ENCODE data around the gene DUSP5. TPM values are rescaled to one million over a fixed set of nuclear protein-coding genes. Genes with fewer than 3 reads are reported as not detected.

Gene DUSP5
- total RNA-seq, 1 donor = 21.6 TPM

- TF ChIP-seq CTCF (IDR thresholded peaks at IDR 0.05; ENCODE audit: insufficient read depth, low read length) = no peak
- no peak for DNase-seq (ENCODE audit: low read depth)
- H3K4me3 ChIP-seq (ENCODE audit: low read depth, low read length) = no peak overlapping the region
These were observed 35.4 kb downstream of the DUSP5 start for GRCh38 chr10:110533149-110533548.

GRCh38 chr10:110534571-110534970, 36.9 kb downstream of the DUSP5 start:
- DNase-seq (ENCODE audit: low read depth) = no peak
- no peak for TF ChIP-seq CTCF (IDR thresholded peaks at IDR 0.05; ENCODE audit: insufficient read depth, low read length)

GRCh38 chr10:110535958-110536891, 38.5 kb downstream of the DUSP5 start:
- peak; percentile 60 for DNase-seq (ENCODE audit: low read depth)
- no peak overlapping the region for H3K4me3 ChIP-seq (ENCODE audit: low read depth, low read length)
- TF ChIP-seq CTCF (IDR thresholded peaks at IDR 0.05; ENCODE audit: insufficient read depth, low read length) = peak; percentile 43

More at GRCh38 chr10:110534571-110534970, 36.9 kb downstream of the DUSP5 start:
- no peak overlapping the region for H3K4me3 ChIP-seq (ENCODE audit: low read depth, low read length)

- no peak overlapping the region for H3K4me3 ChIP-seq (ENCODE audit: low read depth, low read length)
- DNase-seq (ENCODE audit: low read depth) = no peak
- TF ChIP-seq CTCF (IDR thresholded peaks at IDR 0.05; ENCODE audit: insufficient read depth, low read length) = no peak
These were observed 41.4 kb downstream of the DUSP5 start for GRCh38 chr10:110539091-110539490.

- H3K4me3 ChIP-seq (ENCODE audit: low read depth, low read length) = no peak overlapping the region
- no peak for TF ChIP-seq CTCF (IDR thresholded peaks at IDR 0.05; ENCODE audit: insufficient read depth, low read length)
- DNase-seq (ENCODE audit: low read depth) = no peak
These were observed 42.3 kb downstream of the DUSP5 start for GRCh38 chr10:110540031-110540430.

GRCh38 chr10:110544958-110545537, 47.3 kb downstream of the DUSP5 start:
- H3K4me3 ChIP-seq (ENCODE audit: low read depth, low read length) = no peak overlapping the region
- peak; percentile 49 for DNase-seq (ENCODE audit: low read depth)
- no peak for TF ChIP-seq CTCF (IDR thresholded peaks at IDR 0.05; ENCODE audit: insufficient read depth, low read length)
